HL-60/S4 (cell line): ENCODE results near the gene SEMA5B.

Experiments
- in situ Hi-C: fragments of 300-500 bp; cut with MboI; formaldehyde crosslinking; loops from 2 replicates; pipeline ENCODE4 v1.14.3; 2022; ENCODE audit warnings: low sequenced_read_pairs

Gene SEMA5B

DNA sequence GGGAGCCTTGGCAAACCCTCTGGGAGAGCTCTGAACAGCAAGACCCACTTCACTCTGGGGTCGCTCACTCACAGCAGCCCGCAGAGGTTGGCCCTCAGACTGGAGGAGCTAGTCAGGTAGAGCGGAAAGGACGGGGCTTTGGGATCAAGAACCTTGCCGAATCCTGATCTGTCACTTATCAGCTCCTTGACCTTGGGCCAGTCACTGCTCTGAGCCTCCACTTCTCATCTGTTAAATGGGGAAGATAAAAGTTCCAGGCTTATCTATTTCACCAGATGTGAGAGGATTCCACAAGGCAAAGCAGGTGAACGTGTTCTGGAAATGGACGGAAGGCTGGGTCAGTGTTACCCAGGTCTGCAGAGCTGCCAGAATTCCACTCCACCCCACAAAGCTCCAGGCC is 29.4 kb downstream of the SEMA5B start:
- in situ Hi-C loops = no loop called here

DNA sequence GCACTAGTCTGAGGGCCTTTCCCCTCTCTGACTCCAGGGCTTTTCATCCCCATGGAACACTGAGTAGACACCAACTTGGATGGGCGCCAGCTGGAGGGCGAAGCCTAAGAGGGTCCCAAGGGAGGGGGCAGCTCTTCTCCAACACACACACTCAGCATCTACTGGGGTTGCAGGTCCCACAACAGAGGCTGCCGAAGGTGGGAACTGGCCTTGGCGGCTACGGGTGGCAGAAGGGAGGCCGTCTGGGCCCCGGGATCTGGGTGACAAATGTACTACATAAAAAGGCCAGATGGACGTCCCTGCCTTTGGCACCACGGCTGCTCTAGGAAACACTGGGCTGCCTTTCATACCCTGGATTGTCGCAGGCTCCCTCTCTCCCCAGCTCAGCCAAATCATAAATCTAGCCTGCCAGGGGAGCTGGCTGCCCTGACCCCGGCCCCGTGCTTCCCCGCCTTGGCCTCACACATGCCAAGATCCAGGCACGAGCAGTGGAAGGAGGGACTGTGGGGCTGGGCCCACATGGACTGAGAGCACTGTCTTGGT is 31.5 kb downstream of the SEMA5B start:
- in situ Hi-C loops = no loop called here

DNA sequence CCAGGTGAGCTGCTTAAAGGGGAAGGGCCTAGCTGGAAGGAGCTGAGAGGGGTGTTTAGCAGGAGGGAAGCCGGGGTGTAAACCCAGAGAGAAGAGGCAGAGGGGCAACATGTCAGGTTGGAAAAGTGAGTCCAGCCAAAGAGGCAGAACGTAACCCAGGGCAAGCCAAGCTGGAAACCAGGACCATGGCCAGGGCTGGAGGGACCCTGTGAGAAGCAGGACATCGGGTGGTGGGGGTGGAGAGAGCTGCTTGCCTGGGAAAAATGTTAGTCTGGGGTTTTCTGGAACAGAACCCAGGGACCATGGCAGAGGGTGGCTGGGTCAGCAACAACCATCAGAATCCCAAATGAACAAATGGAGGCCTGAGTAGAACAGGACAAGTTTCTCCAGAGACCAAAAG is 32.6 kb downstream of the SEMA5B start:
- in situ Hi-C loops = no loop called here

DNA sequence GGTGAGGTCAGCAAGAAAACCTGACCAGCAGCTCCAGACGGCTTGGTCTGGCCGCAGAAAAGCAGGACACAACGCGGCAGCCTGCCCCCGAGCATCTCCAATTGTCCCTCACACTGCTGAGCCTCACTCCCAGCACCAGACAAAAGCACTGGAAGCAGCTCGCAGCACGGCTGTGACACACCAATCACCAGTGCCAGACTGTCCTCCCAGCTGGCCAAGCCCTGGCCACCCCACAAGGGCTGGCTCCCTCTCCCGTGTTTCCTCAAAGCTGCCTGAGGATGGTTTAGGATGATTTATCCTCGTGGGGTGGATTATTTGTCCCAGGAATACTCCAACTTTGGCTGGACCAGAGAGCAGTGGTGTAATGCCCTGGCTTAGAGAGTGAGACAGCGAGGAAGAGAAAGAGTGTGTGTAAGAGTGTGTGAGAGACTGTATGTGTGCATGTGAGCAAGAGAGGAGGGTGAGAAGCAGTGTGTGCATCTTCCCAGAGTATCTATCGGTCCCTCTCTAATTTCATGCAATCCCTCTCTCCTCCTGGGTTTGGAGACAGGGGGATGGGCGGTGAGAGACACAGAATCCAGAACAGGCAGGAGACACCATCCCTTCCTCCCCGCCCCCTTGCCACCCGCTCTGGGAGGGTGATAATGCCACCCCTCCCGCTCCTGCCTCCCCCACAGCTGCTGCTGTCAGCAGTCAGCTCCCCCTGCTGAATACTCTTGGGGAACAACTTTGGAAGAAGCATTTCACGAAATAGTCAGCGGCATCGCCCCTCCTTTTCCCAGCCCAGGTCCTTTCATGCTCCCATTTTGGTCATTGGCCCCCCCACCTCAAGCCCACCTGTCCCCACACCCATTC is 34.2 kb downstream of the SEMA5B start:
- in situ Hi-C loops = no loop called here

DNA sequence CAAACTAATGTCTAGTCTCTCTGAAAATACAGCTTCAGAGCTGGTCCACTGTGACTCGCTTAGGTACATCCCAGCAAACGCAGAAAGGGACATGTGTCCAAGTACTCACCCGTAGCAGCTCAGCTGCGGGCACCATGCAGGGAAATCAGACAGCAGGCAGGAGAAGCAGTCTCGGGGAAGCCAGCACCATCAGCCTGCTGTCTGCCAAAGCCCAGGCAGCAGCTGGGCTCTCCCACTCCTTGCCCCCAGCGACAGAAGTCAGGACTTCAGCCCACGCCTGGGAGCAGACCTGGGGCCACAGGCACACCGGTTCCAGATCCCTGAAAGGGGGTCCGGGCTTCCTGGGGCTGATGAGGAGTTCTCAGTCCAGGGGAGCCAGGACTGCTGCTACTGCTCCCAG is 34.9 kb downstream of the SEMA5B start:
- in situ Hi-C loops = no loop called here

DNA sequence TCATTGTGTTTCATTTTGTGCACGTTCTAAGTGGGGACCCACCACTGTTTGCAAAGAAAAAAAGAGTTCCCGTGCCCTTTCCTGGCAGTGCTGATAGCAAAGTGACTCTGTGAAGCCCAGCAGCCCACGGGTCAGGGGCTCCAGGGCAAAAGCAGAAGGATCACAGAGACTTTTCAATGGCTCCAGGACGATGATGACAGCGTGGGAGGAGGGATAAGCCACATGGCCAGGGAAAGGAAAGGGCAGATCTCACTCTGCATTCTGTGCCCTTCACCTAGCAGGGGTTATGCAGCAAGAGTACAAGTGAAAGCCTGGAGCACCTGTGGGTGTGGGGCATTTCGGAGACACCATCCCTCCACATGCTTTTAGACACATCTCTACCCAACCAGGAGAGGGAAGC is 35.4 kb downstream of the SEMA5B start:
- in situ Hi-C loops = no loop called here

DNA sequence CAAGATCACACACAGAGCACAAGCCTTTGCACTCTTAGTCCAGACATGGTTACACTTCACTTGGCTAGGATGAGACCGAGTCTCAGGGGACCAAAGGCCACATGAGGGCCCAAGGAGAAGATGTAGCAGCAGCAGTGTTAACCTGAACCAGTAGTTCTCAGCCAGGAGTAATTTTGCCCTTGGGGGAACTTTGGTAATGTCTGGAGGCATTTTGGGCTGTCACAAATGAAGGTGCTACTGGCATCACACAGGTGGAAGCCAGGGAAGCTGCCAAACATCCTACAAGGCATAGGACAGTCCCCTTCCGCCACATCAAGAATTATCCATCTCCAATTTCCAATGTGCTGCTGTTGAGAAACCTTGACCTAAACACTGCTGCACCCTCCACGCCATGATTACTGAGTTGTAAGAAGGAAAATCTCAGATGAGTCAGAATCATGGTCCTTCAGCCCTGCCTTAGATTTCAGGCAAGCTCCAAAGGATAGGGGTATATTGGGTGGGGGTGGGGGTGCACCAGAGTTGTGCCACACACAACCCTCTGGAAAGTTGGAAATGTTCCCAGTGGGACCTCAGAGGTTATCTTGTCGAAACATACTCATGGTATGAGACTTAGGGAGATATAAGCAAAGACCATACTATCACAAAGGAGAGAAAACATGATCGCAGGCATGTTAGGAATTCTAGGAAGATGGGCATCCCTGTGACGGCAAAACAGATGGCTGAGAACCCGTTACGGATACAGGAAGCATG is 36.2 kb downstream of the SEMA5B start:
- in situ Hi-C loops = no loop called here

DNA sequence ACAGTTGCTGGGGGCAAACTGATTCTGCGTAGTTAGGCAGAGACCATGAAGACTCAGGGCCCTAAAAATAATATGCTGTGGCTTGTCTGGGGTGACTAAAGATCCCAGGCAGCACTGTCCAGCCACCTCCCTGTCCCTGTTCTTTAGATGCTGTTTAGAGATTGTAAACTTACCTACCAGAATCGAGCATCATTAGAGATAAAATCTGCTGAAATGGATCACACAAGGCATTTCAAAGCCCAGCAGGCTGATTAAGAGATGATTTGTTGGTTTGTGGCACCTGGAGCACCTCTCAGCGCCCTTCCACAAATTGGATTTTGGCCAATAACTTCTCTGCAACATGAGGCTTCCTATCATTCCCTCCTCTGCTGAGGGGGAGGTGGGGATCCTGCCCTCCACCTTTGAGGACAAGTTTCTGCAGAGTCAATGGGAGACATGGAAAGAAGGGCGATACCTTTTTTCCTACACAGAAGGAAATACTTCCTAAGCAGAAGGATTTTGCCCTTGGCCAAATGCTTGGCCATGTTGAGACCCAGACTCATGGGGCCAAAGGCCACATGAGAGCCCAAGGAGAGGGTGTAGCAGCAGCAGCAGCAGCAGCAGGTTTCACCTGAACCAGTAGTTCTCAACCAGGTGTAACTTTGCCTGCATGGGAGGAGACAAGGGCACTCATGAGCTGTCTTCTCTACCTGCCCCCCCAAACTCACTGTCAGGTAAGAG is 37.5 kb downstream of the SEMA5B start:
- in situ Hi-C loops = no loop called here

DNA sequence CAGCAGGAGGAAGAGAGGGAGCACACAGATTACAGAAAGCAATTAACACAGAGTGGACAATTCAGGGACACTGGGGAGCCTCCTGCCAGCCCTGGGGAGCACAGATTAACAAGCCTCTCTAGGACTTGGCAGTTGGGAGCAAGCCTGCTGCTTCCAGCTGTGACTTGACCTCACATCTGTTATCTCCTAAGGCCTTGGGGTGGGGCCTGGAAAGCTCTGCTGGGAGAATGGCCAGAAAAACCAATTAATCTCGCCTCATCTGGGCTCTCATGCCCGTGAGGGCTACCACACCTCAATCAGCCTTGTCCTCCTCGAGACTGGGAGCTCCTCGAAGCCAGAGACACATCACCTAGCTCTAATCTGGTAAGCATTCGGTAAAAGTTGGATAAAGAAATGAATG is 39.1 kb downstream of the SEMA5B start:
- in situ Hi-C loops = no loop called here

DNA sequence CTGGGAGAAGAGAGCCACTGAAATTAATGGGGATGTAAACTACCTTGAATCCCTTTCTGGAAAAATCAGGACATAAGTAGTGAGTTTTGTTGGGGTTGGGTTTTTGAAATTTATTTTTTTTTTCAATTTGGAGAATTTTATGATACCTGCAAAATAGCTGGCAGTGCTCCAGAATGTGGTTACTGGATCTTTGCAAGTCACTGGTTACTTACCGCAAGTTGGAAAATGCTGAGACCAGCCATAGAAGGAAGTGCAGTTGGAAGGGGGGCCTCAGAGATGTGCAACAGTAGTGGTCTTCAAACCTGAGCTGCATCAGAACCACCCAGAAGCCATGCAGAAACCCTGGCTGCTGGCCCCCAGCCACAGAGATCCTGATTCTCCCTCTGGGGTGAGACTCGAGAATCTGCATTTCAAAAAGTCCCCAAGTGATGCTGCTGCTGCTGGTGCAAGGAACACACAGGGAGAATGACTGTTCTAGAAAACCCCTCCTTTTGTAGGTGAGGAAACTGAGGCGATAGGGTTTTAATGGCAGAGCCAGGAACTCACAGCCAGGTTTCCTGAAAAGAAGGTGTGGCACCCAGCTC is 39.7 kb downstream of the SEMA5B start:
- in situ Hi-C loops = no loop called here

DNA sequence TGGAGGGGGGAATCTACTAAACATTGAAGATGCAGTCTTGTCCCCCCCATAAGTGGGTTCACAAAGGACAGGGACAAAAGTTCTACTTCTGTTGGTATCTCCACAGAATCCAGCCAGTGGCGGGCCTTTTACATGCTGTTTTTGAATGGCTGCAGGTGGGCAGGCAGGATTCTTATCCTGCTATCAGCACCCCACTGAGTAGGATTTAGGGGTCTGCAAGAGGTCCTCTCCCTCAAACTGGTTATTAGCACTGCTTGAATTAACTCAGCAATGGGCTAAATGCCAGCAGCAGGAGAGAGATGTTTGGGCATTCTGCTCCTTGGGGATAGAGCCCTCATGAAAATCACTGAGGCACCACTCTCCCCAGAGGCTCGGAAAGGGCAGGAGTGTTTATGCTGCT is 40.3 kb downstream of the SEMA5B start:
- in situ Hi-C loops = no loop called here

DNA sequence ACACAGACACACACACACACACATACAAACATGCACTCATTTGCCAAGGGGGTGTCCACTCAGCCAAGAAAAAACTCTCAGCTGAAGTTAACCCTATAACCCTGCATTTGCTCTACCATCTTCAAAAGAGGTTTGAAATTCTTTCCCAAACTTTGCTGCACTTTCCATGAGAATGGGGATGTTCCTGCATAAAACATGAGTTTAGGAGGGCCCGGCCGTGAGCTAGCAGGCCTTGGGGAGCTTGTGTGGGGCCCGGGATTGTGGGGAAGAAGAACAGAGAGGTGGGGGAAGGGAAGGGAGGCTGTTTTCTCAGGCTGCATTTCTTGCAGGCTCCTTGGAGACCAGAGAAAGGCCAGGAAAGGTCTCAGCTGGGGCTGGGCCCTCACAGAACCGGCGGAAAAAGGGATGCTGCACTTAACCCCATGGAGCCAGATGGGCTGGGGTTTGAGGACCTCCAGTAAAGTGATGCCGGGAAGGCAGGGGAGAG is 40.8 kb downstream of the SEMA5B start:
- in situ Hi-C loops = no loop called here

DNA sequence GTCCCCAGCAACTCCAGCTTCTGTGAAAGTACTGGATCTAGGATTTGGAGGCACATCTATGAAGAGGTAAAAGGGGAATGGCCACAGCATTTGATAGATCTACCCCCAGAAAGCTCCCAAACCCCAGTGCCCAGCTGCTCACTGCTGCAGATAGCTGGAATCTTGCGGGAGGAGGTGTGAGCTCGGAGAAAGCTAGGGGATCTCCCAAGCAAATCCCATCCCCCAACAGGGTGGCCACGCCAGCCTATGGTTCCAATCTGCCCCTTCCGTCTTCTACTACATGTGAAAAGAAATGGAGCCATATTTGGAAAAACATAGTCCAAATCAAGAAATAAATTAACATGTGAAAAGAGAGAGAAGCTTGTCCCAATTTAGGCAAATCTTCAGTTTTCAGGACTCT is 42.0 kb downstream of the SEMA5B start:
- in situ Hi-C loops = no loop called here

DNA sequence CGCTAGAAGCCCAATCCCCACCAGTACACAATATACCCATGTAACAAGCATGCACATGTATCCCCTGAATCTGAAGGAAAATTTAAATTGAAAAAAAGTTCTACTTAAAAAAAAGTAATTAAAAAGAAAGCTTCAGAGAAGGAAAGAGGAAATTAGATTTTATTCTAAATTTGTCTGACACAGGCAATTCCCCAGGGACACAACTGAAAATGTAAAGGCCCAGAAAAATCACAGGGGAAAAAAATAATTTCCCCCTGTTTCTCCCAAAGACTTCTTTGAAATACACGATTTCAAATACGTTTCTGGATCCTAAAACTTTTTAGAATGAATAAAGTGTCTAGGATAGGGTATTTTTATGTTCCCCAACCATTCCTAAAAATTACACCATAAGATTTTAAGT is 42.9 kb downstream of the SEMA5B start:
- in situ Hi-C loops = no loop called here

DNA sequence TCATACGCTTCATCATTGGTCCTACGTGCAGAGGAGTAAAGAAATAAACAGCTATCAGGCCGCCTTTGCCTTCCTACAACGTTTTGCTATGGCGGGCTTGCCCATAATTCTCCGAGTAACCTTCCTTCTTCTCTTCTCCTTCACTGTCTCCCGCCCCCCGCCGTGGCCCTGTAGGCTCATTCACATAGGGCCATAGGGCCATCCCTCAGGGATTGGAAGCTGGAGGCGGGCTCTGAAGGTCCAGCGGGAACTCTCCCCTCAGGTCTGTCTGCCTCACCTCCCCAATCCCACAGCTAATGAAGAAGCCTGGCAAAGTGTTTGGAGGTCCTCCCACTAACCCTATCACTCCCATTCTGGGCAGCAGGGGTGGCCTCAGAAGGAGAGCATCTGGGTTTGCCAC is 43.6 kb downstream of the SEMA5B start:
- in situ Hi-C loops = no loop called here

DNA sequence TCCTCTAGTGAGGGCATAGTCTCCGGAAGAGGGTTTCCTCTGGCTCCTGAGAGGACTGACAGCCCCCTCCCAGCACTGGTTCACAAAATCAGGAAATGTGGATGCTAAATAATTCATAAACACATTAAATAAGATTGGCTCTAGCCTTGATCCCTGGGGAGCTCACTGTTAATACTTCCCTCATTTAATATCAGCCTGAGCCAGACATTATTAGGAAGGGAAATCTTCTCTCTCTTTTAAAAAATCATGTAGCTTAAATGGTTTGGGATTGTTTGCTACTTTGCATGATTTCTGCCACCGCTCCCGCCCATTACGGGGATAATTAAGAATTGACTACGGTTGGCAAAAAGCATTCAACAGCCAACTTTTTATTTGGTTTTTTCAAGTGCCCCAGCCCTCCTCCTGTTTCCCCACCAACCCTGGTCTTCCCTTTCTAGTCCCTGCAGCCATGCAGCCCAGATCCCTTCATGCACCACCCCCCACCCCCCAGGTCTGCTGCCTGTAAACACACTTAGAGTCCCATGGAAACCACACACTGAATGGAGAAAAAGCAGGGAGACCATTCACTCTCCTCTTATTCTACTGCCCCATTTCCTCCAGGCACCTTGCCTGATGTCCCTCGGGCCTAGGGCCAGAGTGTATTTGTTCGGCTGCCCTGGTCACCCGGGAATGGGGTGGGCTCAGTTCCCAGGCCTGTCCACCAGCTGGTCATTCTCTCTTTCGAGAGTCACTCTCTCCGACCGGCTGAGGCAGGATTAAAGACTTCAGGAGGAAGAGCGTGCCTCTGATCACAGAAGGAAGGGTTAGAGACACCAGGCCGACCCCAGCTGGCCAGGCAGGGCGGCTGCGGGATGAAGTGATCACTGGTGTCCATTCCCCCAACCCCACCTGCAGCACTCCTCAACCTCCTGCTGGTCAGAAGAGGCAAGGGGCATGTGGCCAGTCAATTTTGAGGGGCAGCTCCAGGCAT is 45.1 kb downstream of the SEMA5B start:
- in situ Hi-C loops = no loop called here

DNA sequence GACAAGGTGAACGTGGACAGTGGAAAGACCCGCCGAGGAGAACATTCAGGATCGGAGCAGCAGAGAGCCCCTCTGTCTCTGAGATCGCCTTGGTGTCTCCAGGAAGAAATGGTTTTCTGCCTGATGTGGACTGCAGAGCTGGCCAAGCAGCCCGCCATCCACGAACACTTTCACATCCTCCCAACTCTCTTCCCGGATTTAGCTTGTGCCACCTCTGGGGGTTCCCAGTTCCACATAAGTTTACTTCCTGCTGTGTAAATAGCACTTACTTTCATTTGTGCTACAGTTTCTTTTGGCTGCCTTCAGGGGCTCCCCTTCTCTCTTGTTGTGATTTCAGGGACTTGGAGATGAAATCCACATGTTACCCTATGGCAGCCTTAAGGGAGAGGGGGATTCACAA is 48.4 kb downstream of the SEMA5B start:
- in situ Hi-C loops = no loop called here

DNA sequence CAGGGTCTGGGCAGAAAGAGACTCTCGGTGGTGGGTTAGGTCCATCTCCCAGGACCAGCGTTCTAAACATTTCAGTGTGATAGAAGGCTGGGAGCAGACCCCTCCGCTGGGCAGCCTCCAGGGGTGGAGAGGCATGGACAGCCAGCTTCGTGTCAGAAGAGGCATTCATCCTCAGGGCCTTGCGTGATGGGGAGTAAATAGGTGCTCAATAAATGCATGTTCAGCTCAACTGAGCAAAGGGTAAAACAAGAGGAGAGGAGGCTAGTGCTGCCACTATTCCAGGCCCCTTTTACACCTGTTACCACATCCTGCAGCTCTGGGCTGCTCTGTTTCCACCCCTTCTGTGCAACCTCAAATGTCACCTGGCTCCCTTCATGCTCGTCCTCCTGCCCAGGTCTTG is 49.0 kb downstream of the SEMA5B start:
- in situ Hi-C loops = no loop called here

DNA sequence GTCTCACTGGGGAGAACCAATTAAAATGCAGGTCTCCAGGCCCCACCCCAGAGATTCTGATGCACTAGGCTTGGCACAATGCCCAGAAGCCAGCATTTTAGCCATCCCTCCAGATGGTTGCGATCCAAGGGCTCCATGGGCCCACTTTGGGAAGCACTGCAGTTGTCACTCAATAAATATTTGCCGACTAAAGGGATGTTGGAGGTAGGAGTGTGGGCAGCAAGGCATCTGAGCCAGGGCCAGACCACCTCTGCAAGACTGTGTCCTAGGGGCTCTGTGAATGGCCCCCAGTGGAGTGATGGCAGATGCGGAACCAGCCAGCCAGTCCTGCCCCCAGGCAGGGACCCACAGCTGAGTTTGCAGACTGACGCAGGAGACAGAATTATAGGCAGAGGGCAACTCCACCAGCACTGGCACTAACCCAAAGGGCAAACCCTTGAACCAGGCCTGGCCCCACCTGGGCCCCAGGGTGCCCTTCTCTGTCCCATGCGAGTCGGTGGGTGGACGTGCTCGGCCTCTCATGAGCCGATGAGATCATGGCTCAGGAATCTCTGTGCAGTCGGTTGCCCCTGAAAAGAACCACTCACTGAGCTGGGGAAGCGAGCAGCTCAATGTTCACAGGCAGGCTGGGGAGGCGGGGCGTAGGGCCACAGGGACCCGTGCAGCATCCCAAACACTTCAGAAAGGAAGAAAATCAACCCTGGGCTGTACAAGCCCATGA is 49.7 kb downstream of the SEMA5B start:
- in situ Hi-C loops = no loop called here
